ENCODE data around the gene P2RX2.

- TF ChIP-seq CTCF (IDR thresholded peaks at IDR 0.05) (no peak), EP300 (IDR thresholded peaks at IDR 0.05) (no peak)
Observed at GRCh38 chr12:132583411-132583710, 35.2 kb upstream of the P2RX2 start.
